PC-9 (cell line): Measurements from ENCODE around the gene IKZF1.

Experiments
- CTCF ChIP-seq: fragments of 200-600 bp; sonication (generic); conservative IDR thresholded peaks from 2 replicates; pipeline ENCODE4 v1.6.1; 2017; ENCODE audit warnings: mixed run types, antibody characterized with exemption, mild to moderate bottlenecking, moderate library complexity
- EZH2 ChIP-seq: fragments of 200-600 bp; sonication (generic); IDR thresholded peaks from 2 replicates; pipeline ENCODE4 v1.8.0; 2017; ENCODE audit warnings: antibody characterized with exemption, low read depth

- TF ChIP-seq CTCF, result no peak
- TF ChIP-seq EZH2, result no peak
Measured at GRCh38 chr7:50362142-50362541, 57.6 kb downstream of the IKZF1 start.
